WTC11 (cell line): Measurements from ENCODE around the gene IP6K3. TPM values are rescaled to one million over a fixed set of nuclear protein-coding genes. Genes with fewer than 3 reads are reported as not detected.
A peak's percentile ranks its signal among the peaks of the same experiment; 100 is the strongest.

ENCODE experiments used
- ATF2 ChIP-seq: sonication (generic); formaldehyde crosslinking; IDR thresholded peaks from 2 replicates; pipeline ENCODE4 v1.8.1; 2022; ENCODE audit warnings: low read depth, missing genetic modification reagents, borderline replicate concordance
- E2F1 ChIP-seq: sonication (generic); formaldehyde crosslinking; IDR thresholded peaks from 2 replicates; pipeline ENCODE4 v1.8.0; 2022; ENCODE audit warnings: mild to moderate bottlenecking, missing genetic modification reagents
- ERG ChIP-seq: fragments of 250-450 bp; sonication (Bioruptor Pico); IDR thresholded peaks from 2 replicates; pipeline ENCODE4 v1.8.0; 2021; ENCODE audit warnings: mild to moderate bottlenecking
- ETV6 ChIP-seq: sonication (generic); formaldehyde crosslinking; IDR thresholded peaks from 2 replicates; pipeline ENCODE4 v1.8.1; 2022; ENCODE audit warnings: mild to moderate bottlenecking, missing genetic modification reagents
- FOXJ3 ChIP-seq: sonication (generic); formaldehyde crosslinking; IDR thresholded peaks from 2 replicates; pipeline ENCODE4 v1.9.0; 2021; ENCODE audit warnings: missing genetic modification reagents, mild to moderate bottlenecking, borderline replicate concordance
- FOXP1 ChIP-seq: sonication (generic); formaldehyde crosslinking; IDR thresholded peaks from 2 replicates; pipeline ENCODE4 v1.8.0; 2022; ENCODE audit warnings: missing genetic modification reagents, mild to moderate bottlenecking, moderate library complexity, borderline replicate concordance
- GRHL2 ChIP-seq: fragments of 250-450 bp; sonication (Bioruptor Pico); IDR thresholded peaks from 2 replicates; pipeline ENCODE4 v1.8.0; 2022; ENCODE audit warnings: mild to moderate bottlenecking, moderate library complexity; ENCODE audit not compliant: insufficient replicate concordance, severe bottlenecking
- HMGA2 ChIP-seq: fragments of 250-450 bp; sonication (Bioruptor Pico); IDR thresholded peaks from 2 replicates; pipeline ENCODE4 v1.4.0; 2021; ENCODE audit warnings: mild to moderate bottlenecking, moderate library complexity
- JUN ChIP-seq: sonication (generic); formaldehyde crosslinking; IDR thresholded peaks from 2 replicates; pipeline ENCODE4 v1.8.0; 2023; ENCODE audit warnings: mild to moderate bottlenecking, missing genetic modification reagents
- KAT7 ChIP-seq: sonication (generic); formaldehyde crosslinking; IDR thresholded peaks from 2 replicates; pipeline ENCODE4 v1.8.1; 2023; ENCODE audit warnings: missing genetic modification reagents, mild to moderate bottlenecking, borderline replicate concordance
- MXD4 ChIP-seq: fragments of 250-450 bp; sonication (Bioruptor Pico); IDR thresholded peaks from 2 replicates; pipeline ENCODE4 v1.8.0; 2021; ENCODE audit warnings: mild to moderate bottlenecking, moderate library complexity, borderline replicate concordance
- NFE2L1 ChIP-seq: sonication (generic); formaldehyde crosslinking; IDR thresholded peaks from 2 replicates; pipeline ENCODE4 v1.8.1; 2023; ENCODE audit warnings: missing genetic modification reagents
- OVOL2 ChIP-seq: fragments of 250-450 bp; sonication (Bioruptor Pico); IDR thresholded peaks from 2 replicates; pipeline ENCODE4 v1.9.0; 2021; ENCODE audit warnings: mild to moderate bottlenecking, borderline replicate concordance
- PREB ChIP-seq: sonication (generic); formaldehyde crosslinking; IDR thresholded peaks from 2 replicates; pipeline ENCODE4 v1.8.1; 2022; ENCODE audit warnings: mild to moderate bottlenecking, missing genetic modification reagents, moderate library complexity, borderline replicate concordance
- RORB ChIP-seq: fragments of 250-450 bp; sonication (Bioruptor Pico); IDR thresholded peaks from 2 replicates; pipeline ENCODE4 v1.9.0; 2021; ENCODE audit warnings: mild to moderate bottlenecking
- TEAD1 ChIP-seq: sonication (generic); formaldehyde crosslinking; IDR thresholded peaks from 2 replicates; pipeline ENCODE4 v1.8.0; 2022; ENCODE audit warnings: mild to moderate bottlenecking, missing genetic modification reagents
- TEAD4 ChIP-seq: sonication (generic); formaldehyde crosslinking; IDR thresholded peaks from 2 replicates; pipeline ENCODE4 v1.8.0; 2022; ENCODE audit warnings: mild to moderate bottlenecking, missing genetic modification reagents
- TP53 ChIP-seq: sonication (generic); formaldehyde crosslinking; IDR thresholded peaks from 2 replicates; pipeline ENCODE4 v1.8.1; 2023; ENCODE audit warnings: mild to moderate bottlenecking, missing genetic modification reagents
- ZBTB21 ChIP-seq: sonication (generic); formaldehyde crosslinking; IDR thresholded peaks from 2 replicates; pipeline ENCODE4 v1.8.1; 2023; ENCODE audit warnings: mild to moderate bottlenecking, missing genetic modification reagents, borderline replicate concordance
- ZNF232 ChIP-seq: sonication (generic); formaldehyde crosslinking; IDR thresholded peaks from 2 replicates; pipeline ENCODE4 v1.8.0; 2022; ENCODE audit warnings: mild to moderate bottlenecking, missing genetic modification reagents
- ZNF281 ChIP-seq: sonication (generic); formaldehyde crosslinking; IDR thresholded peaks from 2 replicates; pipeline ENCODE4 v1.8.0; 2023; ENCODE audit warnings: mild to moderate bottlenecking, missing genetic modification reagents
- ZNF317 ChIP-seq: sonication (generic); formaldehyde crosslinking; IDR thresholded peaks from 2 replicates; pipeline ENCODE4 v1.8.1; 2023; ENCODE audit warnings: low read depth, mild to moderate bottlenecking, moderate library complexity, missing genetic modification reagents, borderline replicate concordance
- ZNF423 ChIP-seq: fragments of 250-450 bp; sonication (Bioruptor Pico); IDR thresholded peaks from 2 replicates; pipeline ENCODE4 v2.1.2; 2022; ENCODE audit warnings: mild to moderate bottlenecking, moderate library complexity
- total RNA-seq: library from RNA; stranded (reverse); gene quantifications from 3 replicates; pipeline ENCODE4 v1.2.3, GENCODE V29; 2021
- TF ChIP-seq, protein P1 (sequence below): sonication (generic); formaldehyde crosslinking; IDR thresholded peaks from 2 replicates; pipeline ENCODE4 v1.8.1; 2023; ENCODE audit warnings: mild to moderate bottlenecking, missing genetic modification reagents, moderate library complexity
- TF ChIP-seq, protein P2 (sequence below): fragments of 250-450 bp; sonication (Bioruptor Pico); IDR thresholded peaks from 2 replicates; pipeline ENCODE4 v2.1.2; 2022; ENCODE audit warnings: mild to moderate bottlenecking, moderate library complexity
- TF ChIP-seq, protein P3 (sequence below): sonication (generic); formaldehyde crosslinking; IDR thresholded peaks from 2 replicates; pipeline ENCODE4 v1.8.1; 2022; ENCODE audit warnings: missing genetic modification reagents, borderline replicate concordance

IP6K3 gene
- total RNA-seq, 1 experiment from 2014 or later: 1.1 TPM

GRCh38 chr6:33711140-33712129, 35.3 kb downstream of the IP6K3 start, which contains the start of gene UQCC2 (continued):
- TF ChIP-seq, protein P1, sequence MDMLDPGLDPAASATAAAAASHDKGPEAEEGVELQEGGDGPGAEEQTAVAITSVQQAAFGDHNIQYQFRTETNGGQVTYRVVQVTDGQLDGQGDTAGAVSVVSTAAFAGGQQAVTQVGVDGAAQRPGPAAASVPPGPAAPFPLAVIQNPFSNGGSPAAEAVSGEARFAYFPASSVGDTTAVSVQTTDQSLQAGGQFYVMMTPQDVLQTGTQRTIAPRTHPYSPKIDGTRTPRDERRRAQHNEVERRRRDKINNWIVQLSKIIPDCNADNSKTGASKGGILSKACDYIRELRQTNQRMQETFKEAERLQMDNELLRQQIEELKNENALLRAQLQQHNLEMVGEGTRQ (CRISPR knock-in tag): peak; percentile 89
- TF ChIP-seq JUN (CRISPR knock-in tag) (no peak), OVOL2 (CRISPR knock-in tag) (no peak), ZNF232 (CRISPR knock-in tag) (peak; percentile 30; the same call in 1 of the 2 replicates), HMGA2 (CRISPR knock-in tag) (no peak), ZNF423 (CRISPR knock-in tag) (no peak), FOXP1 (CRISPR knock-in tag) (peak; percentile 92; the same call in 1 of the 2 replicates), KAT7 (CRISPR knock-in tag) (0 out of 2 replicates have a peak, but pooled peaks have one; percentile 60), TP53 (no peak), GRHL2 (no peak), ATF2 (CRISPR knock-in tag) (no peak), RORB (CRISPR knock-in tag) (no peak), ERG (CRISPR knock-in tag) (no peak), MXD4 (CRISPR knock-in tag) (no peak), FOXJ3 (no peak), E2F1 (CRISPR knock-in tag) (no peak), TEAD1 (peak; percentile 88), TEAD4 (CRISPR knock-in tag) (no peak; the same call in 1 of the 2 replicates), ZNF317 (CRISPR knock-in tag) (peak; percentile 38; the same call in 1 of the 2 replicates), PREB (no peak; the same call in 1 of the 2 replicates), NFE2L1 (CRISPR knock-in tag) (peak; percentile 87; the same call in 1 of the 2 replicates), ZNF281 (CRISPR knock-in tag) (0 out of 2 replicates have a peak, but pooled peaks have one; percentile 53), ZBTB21 (CRISPR knock-in tag) (no peak), ETV6 (CRISPR knock-in tag) (peak; percentile 86; the same call in 1 of the 2 replicates)
- TF ChIP-seq, protein P2, sequence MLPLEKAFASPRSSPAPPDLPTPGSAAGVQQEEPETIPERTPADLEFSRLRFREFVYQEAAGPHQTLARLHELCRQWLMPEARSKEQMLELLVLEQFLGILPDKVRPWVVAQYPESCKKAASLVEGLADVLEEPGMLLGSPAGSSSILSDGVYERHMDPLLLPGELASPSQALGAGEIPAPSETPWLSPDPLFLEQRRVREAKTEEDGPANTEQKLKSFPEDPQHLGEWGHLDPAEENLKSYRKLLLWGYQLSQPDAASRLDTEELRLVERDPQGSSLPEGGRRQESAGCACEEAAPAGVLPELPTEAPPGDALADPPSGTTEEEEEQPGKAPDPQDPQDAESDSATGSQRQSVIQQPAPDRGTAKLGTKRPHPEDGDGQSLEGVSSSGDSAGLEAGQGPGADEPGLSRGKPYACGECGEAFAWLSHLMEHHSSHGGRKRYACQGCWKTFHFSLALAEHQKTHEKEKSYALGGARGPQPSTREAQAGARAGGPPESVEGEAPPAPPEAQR (CRISPR knock-in tag): no peak
- TF ChIP-seq, protein P3, sequence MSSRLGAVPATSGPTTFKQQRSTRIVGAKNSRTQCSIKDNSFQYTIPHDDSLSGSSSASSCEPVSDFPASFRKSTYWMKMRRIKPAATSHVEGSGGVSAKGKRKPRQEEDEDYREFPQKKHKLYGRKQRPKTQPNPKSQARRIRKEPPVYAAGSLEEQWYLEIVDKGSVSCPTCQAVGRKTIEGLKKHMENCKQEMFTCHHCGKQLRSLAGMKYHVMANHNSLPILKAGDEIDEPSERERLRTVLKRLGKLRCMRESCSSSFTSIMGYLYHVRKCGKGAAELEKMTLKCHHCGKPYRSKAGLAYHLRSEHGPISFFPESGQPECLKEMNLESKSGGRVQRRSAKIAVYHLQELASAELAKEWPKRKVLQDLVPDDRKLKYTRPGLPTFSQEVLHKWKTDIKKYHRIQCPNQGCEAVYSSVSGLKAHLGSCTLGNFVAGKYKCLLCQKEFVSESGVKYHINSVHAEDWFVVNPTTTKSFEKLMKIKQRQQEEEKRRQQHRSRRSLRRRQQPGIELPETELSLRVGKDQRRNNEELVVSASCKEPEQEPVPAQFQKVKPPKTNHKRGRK (CRISPR knock-in tag): no peak
